Right lobe of liver (tissue), 6 donors: Measurements from ENCODE around the gene WFDC9. TPM values are rescaled to one million over a fixed set of nuclear protein-coding genes. Genes with fewer than 3 reads are reported as not detected.
"Not testable (repeated sequence)": the region's sequence is repeated elsewhere in the genome, so short reads cannot be mapped to it uniquely, and the experiment has no call there.

Experiments used
- ATAC-seq, 4 donors: fragments of 200-7000 bp; cut with Tn5 transposase; one replicate each; pipeline ENCODE4 v1.9.1; 2020; ENCODE audit warnings: mild to moderate bottlenecking in 4 of 4, moderate library complexity in 4 of 4
- DNase-seq, 3 donors: peaks; one replicate each; pipeline ENCODE4 v3.0.0-alpha.2; 2020
- H3K27ac ChIP-seq, 3 donors: fragments of 200-600 bp; one replicate each; pipeline ENCODE4 v1.8.0; 2022
- H3K27me3 ChIP-seq, 2 donors: fragments of 200-600 bp; one replicate each; pipeline ENCODE4 v1.8.0; 2022
- H3K36me3 ChIP-seq, 4 donors: fragments of 200-600 bp; sonication (generic) in 1 of 4; one replicate each; pipeline versions ENCODE4 v1.5.1 to v1.8.0; 2017 to 2022; ENCODE audit warnings: control low read depth in 1 of 4
- H3K4me1 ChIP-seq, 4 donors: fragments of 200-600 bp; sonication (generic) in 1 of 4; one replicate each; pipeline versions ENCODE4 v1.5.1 to v1.8.0; 2017 to 2022; ENCODE audit warnings: control low read depth in 1 of 4
- H3K4me3 ChIP-seq, 3 donors: fragments of 200-600 bp; one replicate each; pipeline ENCODE4 v1.8.0; 2022
- H3K9me3 ChIP-seq, 4 donors: fragments of 200-600 bp; sonication (generic) in 1 of 4; one replicate each; pipeline versions ENCODE4 v1.5.1 to v1.8.0; 2017 to 2022; ENCODE audit warnings: control low read depth in 1 of 4
- CTCF ChIP-seq, 4 donors: fragments of 200-600 bp in 3 of 4; fragments of 450-650 bp in 1 of 4; IDR thresholded peaks; one replicate each; pipeline versions ENCODE4 v1.5.1 to v1.8.0; 2016 to 2022; ENCODE audit warnings: antibody characterized with exemption in 4 of 4, mild to moderate bottlenecking in 2 of 4
- POLR2A ChIP-seq: fragments of 450-650 bp; IDR thresholded peaks from one replicate; pipeline ENCODE4 v1.6.1; 2017; ENCODE audit warnings: antibody characterized with exemption, mild to moderate bottlenecking
- WGBS: methylation state at CpG from one replicate; pipeline ENCODE4 v1.1.6; 2018; ENCODE audit warnings: low coverage, low lambda C conversion rate; ENCODE audit not compliant: insufficient coverage; ENCODE audit errors: missing lambda C conversion rate; 5-methylcytosine and 5-hydroxymethylcytosine counted together
- intact Hi-C, 2 donors: fragments of 100-400 bp; cut with DNase I; formaldehyde crosslinking; loops; one replicate each; pipeline versions ENCODE4 v1.11.2 to v1.14.1; 2022
- long read RNA-seq: library from polyadenylated mRNA; unstranded; transcript quantifications from one replicate; pipeline ENCODE4 v2.0.0, GENCODE V29; 2019
- total RNA-seq, 6 experiments: library from RNA; depleted of rRNA in 2 of 6; stranded (reverse); fragments of >200 nt in 2 of 6; fragmentation: NEBNext Ultra II Directional in 3 of 6; extraction: Animal tissue kit (Norgen Biotek cat#: 25700) in 3 of 6; gene quantifications; one replicate each; pipeline versions ENCODE4 v1.1.0 to v1.2.4, GENCODE V29; 2016 to 2023
- donor health status: DM: no; HTN: yes; CAD: no.
- donor health status: DM: no; HTN: no; CAD: no.
- donor health status: DM: no; HTN: no; CAD: no.
- donor health status: DM: no; HTN: yes; CAD: no.
- donor health status: DM: no; HTN: yes; CAD: no.

WFDC9 gene
- total RNA-seq = not detected
- long read RNA-seq = 0 reads

- Histone ChIP-seq H3K4me3 (no peak within 1 kb of the TSS), H3K36me3 (no peaks in the 10 kb centered on the region), H3K9me3 (no peaks in the 10 kb centered on the region), H3K27ac (no peak within 1 kb of the TSS), H3K27me3 (no peaks in the 10 kb centered on the region), H3K4me1 (no peaks in the 10 kb centered on the region)
- no peak for DNase-seq
- TF ChIP-seq CTCF (IDR thresholded peaks at IDR 0.05) (no peak), POLR2A (no peak)
- 44% methylated on average over 3 of the region's 4 CpGs for WGBS
- intact Hi-C loops = no loop called here
- ATAC-seq = no peak
These were observed at the start of gene WFDC9 for GRCh38 chr20:45631184-45631583. WFDC9 (minus strand) TSS chr20:45631284; CDS start chr20:45610181, 21,103 bp downstream.

- H3K4me1 ChIP-seq = no peaks in the 10 kb centered on the region
- no peak for DNase-seq
- intact Hi-C loops = no loop called here
- H3K27me3 ChIP-seq = no peaks in the 10 kb centered on the region
- H3K9me3 ChIP-seq = no peaks in the 10 kb centered on the region
- no peak overlapping the region for H3K4me3 ChIP-seq
- TF ChIP-seq POLR2A (no peak), CTCF (IDR thresholded peaks at IDR 0.05) (no peak)
- no peak overlapping the region for H3K27ac ChIP-seq
- no peak for ATAC-seq
- H3K36me3 ChIP-seq = no peaks in the 10 kb centered on the region
These were observed 48.6 kb upstream of the WFDC9 start for GRCh38 chr20:45679650-45680049.

GRCh38 chr20:45672765-45673164 is 41.7 kb upstream of the WFDC9 start:
- Histone ChIP-seq H3K27ac (no peak overlapping the region), H3K27me3 (peaks cover 0 to 4% of the 10 kb centered on the region in 2 donors), H3K4me3 (no peak overlapping the region), H3K4me1 (no peaks in the 10 kb centered on the region), H3K36me3 (no peaks in the 10 kb centered on the region), H3K9me3 (no peaks in the 10 kb centered on the region)
- intact Hi-C loops = no loop called here
- TF ChIP-seq CTCF (IDR thresholded peaks at IDR 0.05) (no peak), POLR2A (no peak)
- ATAC-seq (no peak), DNase-seq (no peak)

DNA sequence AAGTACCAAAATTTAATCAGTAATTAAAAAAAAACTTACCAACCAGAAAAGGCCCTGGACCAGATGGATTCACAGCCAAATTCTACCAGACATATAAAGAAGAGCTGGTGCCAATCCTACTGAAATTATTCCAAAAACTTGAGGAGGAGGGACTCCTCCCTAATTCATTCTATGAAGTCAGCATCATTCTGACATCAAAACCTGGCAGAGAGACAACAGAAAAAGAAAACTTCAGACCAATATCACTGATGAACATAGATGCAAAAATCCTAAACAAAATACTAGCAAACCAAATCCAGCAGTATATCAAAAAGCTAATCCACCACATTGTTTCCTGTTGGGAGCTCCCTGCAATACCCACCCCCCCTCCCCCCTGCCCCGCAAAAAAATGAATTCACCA is 39.1 kb upstream of the WFDC9 start, which contains the start of gene WFDC11:
Gene WFDC11 (minus strand): TSS at position 101 of the 400 bp plus-strand sequence. CDS start 19,639 bp downstream, outside the sequence.
- no peaks in the 10 kb centered on the region for H3K9me3 ChIP-seq
- no peak within 1 kb of the TSS for H3K4me3 ChIP-seq
- WGBS = 70% methylated on average over 1 of the region's 1 CpG
- TF ChIP-seq POLR2A = no peak
- no peak for TF ChIP-seq CTCF (IDR thresholded peaks at IDR 0.05)
- no peak within 1 kb of the TSS for H3K27ac ChIP-seq
- intact Hi-C loops = no loop called here
- no peaks in the 10 kb centered on the region for H3K36me3 ChIP-seq
- H3K4me1 ChIP-seq = no peaks in the 10 kb centered on the region
- ATAC-seq (no peak), DNase-seq (no peak)
- peaks cover 0 to 4% of the 10 kb centered on the region in 2 donors for H3K27me3 ChIP-seq

GRCh38 chr20:45657038-45657437 is 26.0 kb upstream of the WFDC9 start:
- not testable (repeated sequence) for DNase-seq
- 56% methylated on average over 3 of the region's 3 CpGs for WGBS

DNA sequence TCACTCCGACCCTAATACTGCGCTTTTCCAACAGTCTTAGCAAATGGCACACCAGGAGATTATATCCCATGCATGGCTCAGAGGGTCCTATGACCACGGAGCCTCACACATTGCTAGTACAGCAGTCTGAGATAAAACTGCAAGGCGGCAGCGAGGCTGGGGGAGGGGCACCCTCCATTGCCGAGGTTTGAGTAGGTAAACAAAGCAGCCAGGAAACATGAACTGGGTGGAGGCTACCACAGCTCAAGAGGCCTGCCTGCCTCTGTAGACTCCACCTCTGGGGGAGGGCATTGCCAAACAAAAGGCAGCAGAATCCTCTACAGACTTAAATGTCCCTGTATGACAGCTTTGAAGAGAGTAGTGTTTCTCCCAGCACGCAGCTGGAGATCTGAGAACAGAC is 20.6 kb upstream of the WFDC9 start:
- H3K4me3 ChIP-seq, DNase-seq, H3K9me3 ChIP-seq, H3K27ac ChIP-seq, H3K27me3 ChIP-seq, ATAC-seq, intact Hi-C loops, H3K4me1 ChIP-seq, H3K36me3 ChIP-seq: not testable (repeated sequence)
- 83% methylated on average over 1 of the region's 7 CpGs for WGBS

More at GRCh38 chr20:45657038-45657437, 26.0 kb upstream of the WFDC9 start:
- H3K36me3 ChIP-seq, H3K4me1 ChIP-seq, H3K9me3 ChIP-seq, H3K27ac ChIP-seq, intact Hi-C loops, H3K27me3 ChIP-seq, ATAC-seq, H3K4me3 ChIP-seq: not testable (repeated sequence)
